Ascending aorta (tissue), 2 donors: ENCODE results near the gene PPP1R2. TPM values are rescaled to one million over a fixed set of nuclear protein-coding genes. Genes with fewer than 3 reads are reported as not detected.

ENCODE experiments used
- DNase-seq, 2 donors: peaks; one replicate each; pipeline ENCODE4 v3.0.0-alpha.2; 2019; ENCODE audit warnings: low spot score in 2 of 2
- H3K27ac ChIP-seq, 2 donors: fragments of 200-600 bp; sonication (generic); one replicate each; pipeline ENCODE4 v1.5.1; 2016 to 2017; ENCODE audit warnings: mild to moderate bottlenecking in 1 of 2
- H3K27me3 ChIP-seq: fragments of 200-600 bp; sonication (generic); one replicate; pipeline ENCODE4 v1.5.1; 2017
- H3K36me3 ChIP-seq, 2 donors: fragments of 200-600 bp; sonication (generic); one replicate each; pipeline ENCODE4 v1.5.1; 2016
- H3K4me1 ChIP-seq, 2 donors: fragments of 200-600 bp; sonication (generic); one replicate each; pipeline ENCODE4 v1.5.1; 2016 to 2017; ENCODE audit warnings: mild to moderate bottlenecking in 1 of 2
- H3K4me3 ChIP-seq, 2 donors: fragments of 200-600 bp; sonication (generic); one replicate each; pipeline ENCODE4 v1.5.1; 2016 to 2017; ENCODE audit warnings: mild to moderate bottlenecking in 1 of 2
- H3K9me3 ChIP-seq, 2 donors: fragments of 200-600 bp; sonication (generic); one replicate each; pipeline ENCODE4 v1.5.1; 2016
- CTCF ChIP-seq, 3 experiments: fragments of 200-600 bp in 2 of 3; fragments of 450-650 bp in 1 of 3; sonication (generic) in 2 of 3; IDR thresholded peaks; one replicate each; pipeline ENCODE4 v1.5.1; 2016 to 2019; ENCODE audit warnings: antibody characterized with exemption in 3 of 3, mild to moderate bottlenecking in 1 of 3, moderate library complexity in 1 of 3
- intact Hi-C: fragments of 100-400 bp; cut with DNase I; formaldehyde crosslinking; loops from one replicate; pipeline ENCODE4 v1.15.1; 2023
- total RNA-seq: library from RNA; depleted of rRNA; stranded (reverse); fragments of >200 nt; gene quantifications from one replicate; pipeline ENCODE4 v1.1.0, GENCODE V29; 2016

Gene PPP1R2
- total RNA-seq, 1 donor from 2014 or later = 62.3 TPM

- intact Hi-C loops = no loop called here
- H3K4me1 ChIP-seq = no peaks in the 10 kb centered on the region
- H3K4me3 ChIP-seq = no peak overlapping the region
- H3K36me3 ChIP-seq = no peaks in the 10 kb centered on the region
- no peak for TF ChIP-seq CTCF (IDR thresholded peaks at IDR 0.05)
- no peaks in the 10 kb centered on the region for H3K9me3 ChIP-seq
- no peak overlapping the region for H3K27ac ChIP-seq
- no peak for DNase-seq
- H3K27me3 ChIP-seq = no peaks in the 10 kb centered on the region
These were observed 74.7 kb downstream of the PPP1R2 start for GRCh38 chr3:195468391-195468776.

DNA sequence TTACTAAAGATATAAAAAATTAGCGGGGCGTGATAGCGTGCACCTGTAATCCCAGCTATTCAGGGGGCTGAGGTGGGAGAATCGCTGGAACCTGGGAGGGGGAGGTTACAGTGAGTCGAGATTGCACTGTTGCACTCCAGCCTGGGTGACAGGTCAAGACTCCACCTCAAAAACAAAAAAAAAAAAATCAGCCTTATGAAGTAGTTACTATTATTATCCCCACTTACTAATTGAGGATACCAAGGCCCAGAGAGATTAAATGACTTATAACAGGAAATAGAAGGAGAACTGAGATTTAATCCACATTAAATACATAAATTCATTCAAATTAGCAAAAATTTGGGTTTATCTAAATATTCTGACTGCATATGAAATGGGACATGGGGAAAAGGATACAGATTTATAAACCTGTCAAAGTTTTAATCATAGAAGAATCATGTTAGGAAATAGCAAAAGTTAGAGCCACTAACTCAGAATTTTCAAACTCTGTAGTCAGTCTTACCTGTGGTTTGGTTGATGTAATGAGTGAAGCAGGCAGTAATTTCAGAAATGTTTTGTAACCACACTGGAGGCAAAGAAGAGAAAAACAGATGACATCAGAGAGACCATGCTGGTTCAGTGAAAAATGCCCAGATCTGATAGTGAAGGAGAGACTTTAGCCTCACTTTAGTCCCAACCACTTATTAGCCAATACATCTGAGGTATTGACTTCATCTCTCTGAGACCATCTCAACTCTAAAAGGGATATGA lies 75.3 kb downstream of the PPP1R2 start:
- Histone ChIP-seq H3K4me1 (no peaks in the 10 kb centered on the region), H3K4me3 (no peak overlapping the region), H3K36me3 (no peaks in the 10 kb centered on the region), H3K9me3 (no peaks in the 10 kb centered on the region), H3K27ac (no peak overlapping the region), H3K27me3 (no peaks in the 10 kb centered on the region)
- no peak for DNase-seq
- TF ChIP-seq CTCF (IDR thresholded peaks at IDR 0.05) = no peak
- intact Hi-C loops = no loop called here

GRCh38 chr3:195466251-195466650 lies 76.9 kb downstream of the PPP1R2 start:
- intact Hi-C loops = no loop called here
- H3K27me3 ChIP-seq = no peaks in the 10 kb centered on the region
- no peak for TF ChIP-seq CTCF (IDR thresholded peaks at IDR 0.05)
- H3K27ac ChIP-seq = no peak overlapping the region
- no peaks in the 10 kb centered on the region for H3K36me3 ChIP-seq
- no peaks in the 10 kb centered on the region for H3K9me3 ChIP-seq
- no peak overlapping the region for H3K4me3 ChIP-seq
- no peaks in the 10 kb centered on the region for H3K4me1 ChIP-seq
- DNase-seq = no peak

Other genes starting within 250 kb of the PPP1R2 start
- gene ACAP2, start 100.3 kb downstream of the PPP1R2 start, total RNA-seq = 20.4 TPM
- 236 TPM for gene APOD, start 40.6 kb upstream of the PPP1R2 start, total RNA-seq
- gene MUC20, start 177.7 kb upstream of the PPP1R2 start, total RNA-seq = 52.0 TPM